Breast epithelium (tissue), 4 donors: Measurements from ENCODE around the gene CPNE7. TPM values are rescaled to one million over a fixed set of nuclear protein-coding genes. Genes with fewer than 3 reads are reported as not detected.

Experiments used
- DNase-seq, 2 donors: peaks; one replicate each; pipeline ENCODE4 v3.0.0-alpha.2; 2019; ENCODE audit warnings: low spot score in 2 of 2
- H3K27ac ChIP-seq, 2 donors: fragments of 200-600 bp; sonication (generic) in 1 of 2; one replicate each; pipeline ENCODE4 v1.5.1; 2016 to 2019; ENCODE audit warnings: mild to moderate bottlenecking in 1 of 2
- H3K27me3 ChIP-seq, 2 donors: fragments of 200-600 bp; sonication (generic) in 1 of 2; one replicate each; pipeline versions ENCODE4 v1.5.1 to v1.6.0; 2017 to 2019; ENCODE audit warnings: control low read depth in 1 of 2, mild to moderate bottlenecking in 1 of 2
- H3K36me3 ChIP-seq: fragments of 200-600 bp; one replicate; pipeline ENCODE4 v1.5.1; 2019
- H3K4me1 ChIP-seq, 2 donors: fragments of 200-600 bp; sonication (generic); one replicate each; pipeline ENCODE4 v1.5.1; 2016 to 2019; ENCODE audit warnings: control low read depth in 1 of 2
- H3K4me3 ChIP-seq, 3 donors: fragments of 200-600 bp; sonication (generic); 1 replicate in 2 of 3; 2 replicates in 1 of 3; pipeline ENCODE4 v1.5.1; 2016 to 2019; ENCODE audit warnings: mild to moderate bottlenecking in 3 of 3, moderate library complexity in 2 of 3
- H3K9me3 ChIP-seq, 2 donors: fragments of 200-600 bp; sonication (generic) in 1 of 2; one replicate each; pipeline ENCODE4 v1.5.1; 2016 to 2019; ENCODE audit warnings: control low read depth in 1 of 2
- CTCF ChIP-seq, 3 donors: fragments of 450-650 bp; IDR thresholded peaks; one replicate each; pipeline ENCODE4 v1.5.1; 2016 to 2017; ENCODE audit warnings: antibody characterized with exemption in 3 of 3, mild to moderate bottlenecking in 3 of 3, moderate library complexity in 3 of 3
- POLR2A ChIP-seq: fragments of 450-650 bp; IDR thresholded peaks from one replicate; pipeline ENCODE4 v1.6.1; 2016; ENCODE audit warnings: antibody characterized with exemption, mild to moderate bottlenecking, moderate library complexity
- POLR2AphosphoS5 ChIP-seq, 3 donors: sonication (generic); formaldehyde crosslinking; IDR thresholded peaks; one replicate each; pipeline ENCODE4 v1.6.1; 2017; ENCODE audit warnings: antibody characterized with exemption in 3 of 3
- intact Hi-C: fragments of 100-400 bp; cut with DNase I; formaldehyde crosslinking; loops from one replicate; pipeline ENCODE4 v1.15.1; 2023; ENCODE audit warnings: low total_unique reads
- total RNA-seq, 3 donors: library from RNA; depleted of rRNA; stranded (reverse); fragments of >200 nt; gene quantifications; one replicate each; pipeline ENCODE4 v1.1.0, GENCODE V29; 2016

The CPNE7 gene
- total RNA-seq, 3 donors from 2014 or later, result 1.2 to 4.9 TPM; not detected in 1

DNA sequence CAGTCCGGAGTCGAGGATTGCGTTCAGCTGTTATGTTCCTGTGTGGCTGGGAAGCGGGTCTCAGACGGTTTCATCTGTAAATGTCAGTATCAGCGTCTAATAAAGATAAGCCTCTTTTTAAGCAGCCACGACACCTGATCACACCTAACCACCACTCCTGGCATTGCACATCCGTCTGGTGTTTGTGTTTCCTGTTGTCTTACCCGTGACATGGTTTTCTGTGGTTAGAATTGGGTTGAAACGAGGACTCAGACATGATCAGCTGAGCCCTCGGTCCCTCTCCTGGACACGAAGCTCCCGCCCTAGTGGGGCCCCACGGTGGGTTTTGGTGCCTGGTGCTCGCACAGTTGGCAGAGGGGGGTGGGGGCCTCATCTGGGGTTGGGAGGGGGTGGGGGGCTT is 18.3 kb downstream of the CPNE7 start:
- DNase-seq, result no peak
- Histone ChIP-seq H3K4me3 (no peak overlapping the region), H3K36me3 (no peaks in the 10 kb centered on the region), H3K27ac (no peak overlapping the region), H3K4me1 (no peaks in the 10 kb centered on the region), H3K9me3 (no peaks in the 10 kb centered on the region), H3K27me3 (no peaks in the 10 kb centered on the region)
- intact Hi-C loops, result no loop called here
- TF ChIP-seq POLR2A, result no peak
- no peak for TF ChIP-seq POLR2AphosphoS5 (IDR thresholded peaks at IDR 0.05)
- no peak for TF ChIP-seq CTCF (IDR thresholded peaks at IDR 0.05)

DNA sequence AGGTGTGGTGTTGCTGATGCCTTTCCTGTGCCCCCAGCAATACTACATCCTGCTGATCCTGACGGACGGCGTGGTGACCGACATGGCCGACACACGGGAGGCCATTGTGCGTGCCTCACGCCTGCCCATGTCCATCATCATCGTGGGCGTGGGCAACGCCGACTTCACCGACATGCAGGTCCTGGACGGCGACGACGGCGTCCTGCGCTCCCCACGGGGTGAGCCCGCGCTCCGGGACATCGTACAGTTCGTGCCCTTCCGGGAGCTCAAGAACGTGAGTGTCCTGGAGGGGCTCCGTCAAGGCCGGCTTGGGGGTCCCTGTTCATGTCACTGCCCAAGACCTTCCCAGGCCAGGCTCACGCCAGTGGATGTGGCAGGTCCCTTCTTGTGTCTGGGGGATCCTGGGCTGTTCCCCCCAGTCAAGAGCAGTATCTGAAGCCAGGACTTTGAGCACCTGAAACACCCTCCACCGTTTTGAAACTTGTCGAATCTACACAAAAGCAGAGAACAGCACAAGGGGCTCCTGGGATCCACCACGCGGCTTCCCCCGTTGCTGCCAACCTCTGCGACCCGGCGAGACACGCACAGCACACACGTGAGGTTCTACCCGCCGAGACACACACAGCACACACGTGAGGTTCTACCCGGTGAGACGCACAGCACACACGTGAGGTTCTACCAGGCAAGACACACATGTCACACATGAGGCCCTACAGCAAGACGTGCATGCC is 19.9 kb downstream of the CPNE7 start:
- no peaks in the 10 kb centered on the region for H3K4me1 ChIP-seq
- H3K27ac ChIP-seq, result no peak overlapping the region
- H3K36me3 ChIP-seq, result no peaks in the 10 kb centered on the region
- no peak overlapping the region for H3K4me3 ChIP-seq
- intact Hi-C loops, result no loop called here
- no peak for DNase-seq
- no peaks in the 10 kb centered on the region for H3K9me3 ChIP-seq
- TF ChIP-seq POLR2A (no peak), CTCF (IDR thresholded peaks at IDR 0.05) (no peak), POLR2AphosphoS5 (IDR thresholded peaks at IDR 0.05) (no peak)
- no peaks in the 10 kb centered on the region for H3K27me3 ChIP-seq

- no peak for DNase-seq
- no peak overlapping the region for H3K4me3 ChIP-seq
- H3K27me3 ChIP-seq, result no peaks in the 10 kb centered on the region
- intact Hi-C loops, result no loop called here
- TF ChIP-seq POLR2A, result no peak
- no peak for TF ChIP-seq POLR2AphosphoS5 (IDR thresholded peaks at IDR 0.05)
- TF ChIP-seq CTCF (IDR thresholded peaks at IDR 0.05), result no peak
- H3K36me3 ChIP-seq, result no peaks in the 10 kb centered on the region
- H3K9me3 ChIP-seq, result no peaks in the 10 kb centered on the region
- no peaks in the 10 kb centered on the region for H3K4me1 ChIP-seq
- no peak overlapping the region for H3K27ac ChIP-seq
These were observed 20.6 kb downstream of the CPNE7 start for GRCh38 chr16:89596061-89596689.

DNA sequence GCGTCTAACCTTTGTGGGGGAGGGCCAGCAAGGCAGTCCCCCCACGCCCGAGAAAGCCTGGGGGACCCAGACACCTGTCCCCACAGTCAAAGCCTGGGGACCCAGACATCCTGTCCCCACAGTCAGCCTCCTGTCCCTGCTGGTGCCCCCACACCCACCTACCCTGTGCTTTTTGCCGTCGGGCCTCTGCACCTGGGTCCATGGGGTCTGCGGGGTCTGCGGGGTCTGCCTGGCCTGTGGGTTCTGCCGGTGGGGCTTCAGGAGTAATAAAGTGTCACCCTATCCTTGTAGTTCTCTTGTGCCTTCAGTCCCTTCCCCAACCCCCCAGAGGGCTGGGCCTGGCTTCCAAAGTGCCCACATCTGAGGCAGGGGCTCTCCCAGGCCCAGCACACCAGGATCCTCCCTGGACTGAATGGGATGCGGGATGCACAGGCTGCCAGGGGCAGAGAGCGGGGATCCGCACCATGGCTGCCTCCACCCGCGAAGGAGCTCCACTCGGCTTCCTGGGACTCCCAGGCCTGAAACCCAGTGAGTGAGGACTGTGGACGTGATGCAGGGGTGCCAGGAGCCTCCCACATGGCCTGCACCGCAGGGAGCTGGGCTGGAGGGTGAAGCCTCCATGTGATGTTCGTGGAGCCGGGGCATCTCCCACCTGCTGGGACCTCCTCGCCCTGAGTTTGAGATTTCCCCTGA is 21.5 kb downstream of the CPNE7 start:
- H3K36me3 ChIP-seq, result no peaks in the 10 kb centered on the region
- H3K4me1 ChIP-seq, result no peaks in the 10 kb centered on the region
- no peak for DNase-seq
- no peaks in the 10 kb centered on the region for H3K27me3 ChIP-seq
- H3K27ac ChIP-seq, result no peak overlapping the region
- no peak overlapping the region for H3K4me3 ChIP-seq
- intact Hi-C loops, result no loop called here
- no peak for TF ChIP-seq POLR2A
- no peak for TF ChIP-seq CTCF (IDR thresholded peaks at IDR 0.05)
- TF ChIP-seq POLR2AphosphoS5 (IDR thresholded peaks at IDR 0.05), result no peak
- no peaks in the 10 kb centered on the region for H3K9me3 ChIP-seq

DNA sequence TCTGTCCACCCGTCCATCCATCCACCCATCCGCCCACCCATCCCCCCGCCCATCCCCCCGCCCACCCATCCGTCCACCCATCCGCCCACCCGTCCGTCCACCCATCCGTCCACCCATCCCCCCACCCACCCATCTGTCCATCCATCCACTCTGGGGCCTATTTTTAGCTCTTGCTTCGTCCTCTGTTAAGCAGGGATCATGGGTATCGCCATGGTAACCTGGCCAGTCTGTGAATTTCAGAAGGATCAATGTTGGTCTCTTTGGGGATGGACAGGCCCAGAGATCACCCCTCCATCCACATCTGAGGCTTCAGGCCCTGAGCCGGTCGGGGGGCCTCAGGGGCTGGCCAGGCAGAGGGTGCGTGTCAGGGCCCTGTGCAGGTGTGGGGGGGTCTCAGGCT is 22.6 kb downstream of the CPNE7 start:
- Histone ChIP-seq H3K27me3 (no peaks in the 10 kb centered on the region), H3K9me3 (no peaks in the 10 kb centered on the region), H3K4me1 (peaks cover 3 to 6% of the 10 kb centered on the region in 2 donors), H3K36me3 (no peaks in the 10 kb centered on the region), H3K4me3 (no peak overlapping the region), H3K27ac (no peak overlapping the region)
- intact Hi-C loops, result no loop called here
- DNase-seq, result no peak
- TF ChIP-seq POLR2A, result no peak
- TF ChIP-seq POLR2AphosphoS5 (IDR thresholded peaks at IDR 0.05), result no peak
- no peak for TF ChIP-seq CTCF (IDR thresholded peaks at IDR 0.05)
